AG04450 (cell line): Measurements from ENCODE around the gene VPS26B. TPM values are rescaled to one million over a fixed set of nuclear protein-coding genes. Genes with fewer than 3 reads are reported as not detected.
"Not testable (repeated sequence)": the region's sequence is repeated elsewhere in the genome, so short reads cannot be mapped to it uniquely, and the experiment has no call there.

Source experiments
- CTCF ChIA-PET: fragments of 300-600, 350-600 bp; formaldehyde crosslinking; extraction: SDS; loops from one replicate; lab custom pipeline; 2022; ENCODE audit warnings: antibody characterized with exemption, inconsistent platforms; lab: Charles Lee
- POLR2A ChIA-PET: fragments of 350-600 bp; formaldehyde crosslinking; extraction: SDS; loops from one replicate; lab custom pipeline; 2021; ENCODE audit warnings: antibody characterized with exemption, inconsistent platforms; lab: Yijun Ruan, JAX
- DNase-seq: peaks from one replicate; pipeline ENCODE4 v3.0.0-alpha.2; 2011; ENCODE audit warnings: low read depth, low spot score
- H3K27ac ChIP-seq: one replicate; pipeline ENCODE4 v1.5.1; 2012; ENCODE audit warnings: low read depth, low read length, control low read depth
- H3K27me3 ChIP-seq: one replicate; pipeline ENCODE4 v1.6.0; 2012; ENCODE audit warnings: low read length; ENCODE audit not compliant: control insufficient read depth, insufficient read depth
- H3K4me3 ChIP-seq: 2 replicates; pipeline ENCODE4 v1.5.1; 2011; ENCODE audit warnings: mild to moderate bottlenecking, low read depth, low read length, control low read depth
- H3K9me3 ChIP-seq: 2 replicates; pipeline ENCODE4 v1.5.1; 2012; ENCODE audit warnings: low read length; ENCODE audit not compliant: control insufficient read depth, insufficient read depth
- CTCF ChIP-seq: IDR thresholded peaks from 2 replicates; pipeline ENCODE4 v1.5.1; 2011; ENCODE audit warnings: low read depth, low read length, control low read depth, inconsistent platforms
- polyA plus RNA-seq: library from polyadenylated mRNA; depleted of rRNA; stranded (reverse); fragments of >200 nt; gene quantifications from 2 replicates; pipeline ENCODE4 v1.2.3, GENCODE V29; 2011

The VPS26B gene
- polyA plus RNA-seq, 1 experiment = 49.9 TPM

DNA sequence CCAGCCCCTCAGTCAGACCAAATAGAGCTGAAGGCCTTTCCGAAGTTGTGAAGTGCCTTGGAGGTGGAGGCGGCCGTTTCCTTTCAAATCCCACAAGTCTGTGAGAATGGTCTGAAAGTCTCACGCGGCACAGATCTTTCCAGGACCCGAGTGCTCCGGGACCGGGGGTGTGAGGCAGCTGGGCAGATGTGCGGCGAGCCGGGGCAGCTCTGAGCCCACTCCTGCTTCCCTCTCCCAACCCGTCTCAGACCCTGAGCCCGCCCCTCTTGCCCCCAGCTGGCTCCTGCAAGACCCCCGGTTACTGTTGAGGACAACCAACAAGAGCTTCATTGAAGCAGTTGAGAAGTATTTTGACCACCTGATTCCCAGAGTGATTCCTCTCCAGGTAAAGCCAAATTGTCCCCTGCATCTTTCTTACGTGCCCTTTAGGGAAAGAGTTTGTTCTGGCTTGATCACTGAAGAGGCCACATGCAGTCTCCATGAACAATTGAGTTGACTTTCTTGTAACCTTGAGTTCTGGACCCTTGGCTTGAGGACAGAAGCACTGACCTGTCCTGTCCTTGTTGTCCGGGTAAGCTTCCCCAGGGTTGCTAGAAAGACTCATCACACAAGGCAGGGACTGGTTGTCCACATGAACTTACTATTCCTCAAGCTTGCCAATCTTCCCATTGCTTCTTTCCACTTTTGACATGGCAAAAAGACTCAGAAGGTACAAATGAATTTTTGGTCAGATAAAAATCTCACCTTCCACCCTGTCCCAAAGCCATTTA is 59.2 kb downstream of the VPS26B start:
- no peak for TF ChIP-seq CTCF
- no peak overlapping the region for H3K27ac ChIP-seq
- ChIA-PET POLR2A (no interaction called here), CTCF (no interaction called here)
- H3K4me3 ChIP-seq = no peak overlapping the region
- H3K27me3 ChIP-seq = peaks cover 6% of the 10 kb centered on the region
- DNase-seq = no peak
- no peaks in the 10 kb centered on the region; the same call in 1 of the 2 replicates for H3K9me3 ChIP-seq

GRCh38 chr11:134284349-134284748 is 59.9 kb downstream of the VPS26B start:
- CTCF ChIA-PET, H3K27ac ChIP-seq, H3K9me3 ChIP-seq, H3K4me3 ChIP-seq, H3K27me3 ChIP-seq, DNase-seq, POLR2A ChIA-PET: not testable (repeated sequence)

GRCh38 chr11:134287561-134287960 is 63.1 kb downstream of the VPS26B start:
- Histone ChIP-seq H3K27me3 (no peaks in the 10 kb centered on the region), H3K27ac (no peak overlapping the region), H3K4me3 (no peak overlapping the region), H3K9me3 (no peaks in the 10 kb centered on the region; the same call in 1 of the 2 replicates)
- no peak for DNase-seq
- no peak for TF ChIP-seq CTCF
- CTCF ChIA-PET = no interaction called here
- POLR2A ChIA-PET = no interaction called here

GRCh38 chr11:134288486-134288885 is 64.0 kb downstream of the VPS26B start:
- no peak overlapping the region for H3K4me3 ChIP-seq
- TF ChIP-seq CTCF = no peak
- ChIA-PET POLR2A (no interaction called here), CTCF (no interaction called here)
- H3K27me3 ChIP-seq = no peaks in the 10 kb centered on the region
- no peak for DNase-seq
- no peak overlapping the region for H3K27ac ChIP-seq
- H3K9me3 ChIP-seq = no peaks in the 10 kb centered on the region; the same call in 1 of the 2 replicates

DNA sequence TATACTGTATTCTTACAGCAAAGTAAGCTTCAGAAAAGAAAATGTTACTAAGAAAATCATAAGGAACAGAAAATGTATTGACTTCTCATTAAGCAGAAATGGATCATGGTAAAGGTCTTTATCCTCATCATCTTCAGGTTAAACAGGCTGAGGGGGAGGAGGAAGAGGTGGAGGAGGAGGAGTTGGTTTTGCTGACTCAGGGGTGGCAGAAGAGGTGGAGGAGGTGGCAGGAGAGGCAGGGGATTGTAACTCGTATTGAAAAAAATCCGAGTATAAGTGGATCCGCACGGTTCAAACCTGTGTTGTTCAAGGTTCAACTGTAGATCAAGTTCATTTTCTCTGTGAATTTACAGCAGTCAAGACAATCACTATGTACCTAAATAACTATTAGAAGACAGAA is 64.7 kb downstream of the VPS26B start:
- no peak overlapping the region for H3K27ac ChIP-seq
- no peak overlapping the region for H3K4me3 ChIP-seq
- no peak for TF ChIP-seq CTCF
- H3K27me3 ChIP-seq = no peaks in the 10 kb centered on the region
- H3K9me3 ChIP-seq = no peaks in the 10 kb centered on the region; the same call in 1 of the 2 replicates
- CTCF ChIA-PET = no interaction called here
- DNase-seq = no peak
- POLR2A ChIA-PET = no interaction called here
